CD4-positive, alpha-beta T cell treated with Interleukin-15 for 1 hour (primary cell): ENCODE results near the gene MPPED1.

ENCODE experiments used
- DNase-seq: peaks from one replicate; pipeline ENCODE4 v3.0.0-alpha.2; 2020

The MPPED1 gene

DNA sequence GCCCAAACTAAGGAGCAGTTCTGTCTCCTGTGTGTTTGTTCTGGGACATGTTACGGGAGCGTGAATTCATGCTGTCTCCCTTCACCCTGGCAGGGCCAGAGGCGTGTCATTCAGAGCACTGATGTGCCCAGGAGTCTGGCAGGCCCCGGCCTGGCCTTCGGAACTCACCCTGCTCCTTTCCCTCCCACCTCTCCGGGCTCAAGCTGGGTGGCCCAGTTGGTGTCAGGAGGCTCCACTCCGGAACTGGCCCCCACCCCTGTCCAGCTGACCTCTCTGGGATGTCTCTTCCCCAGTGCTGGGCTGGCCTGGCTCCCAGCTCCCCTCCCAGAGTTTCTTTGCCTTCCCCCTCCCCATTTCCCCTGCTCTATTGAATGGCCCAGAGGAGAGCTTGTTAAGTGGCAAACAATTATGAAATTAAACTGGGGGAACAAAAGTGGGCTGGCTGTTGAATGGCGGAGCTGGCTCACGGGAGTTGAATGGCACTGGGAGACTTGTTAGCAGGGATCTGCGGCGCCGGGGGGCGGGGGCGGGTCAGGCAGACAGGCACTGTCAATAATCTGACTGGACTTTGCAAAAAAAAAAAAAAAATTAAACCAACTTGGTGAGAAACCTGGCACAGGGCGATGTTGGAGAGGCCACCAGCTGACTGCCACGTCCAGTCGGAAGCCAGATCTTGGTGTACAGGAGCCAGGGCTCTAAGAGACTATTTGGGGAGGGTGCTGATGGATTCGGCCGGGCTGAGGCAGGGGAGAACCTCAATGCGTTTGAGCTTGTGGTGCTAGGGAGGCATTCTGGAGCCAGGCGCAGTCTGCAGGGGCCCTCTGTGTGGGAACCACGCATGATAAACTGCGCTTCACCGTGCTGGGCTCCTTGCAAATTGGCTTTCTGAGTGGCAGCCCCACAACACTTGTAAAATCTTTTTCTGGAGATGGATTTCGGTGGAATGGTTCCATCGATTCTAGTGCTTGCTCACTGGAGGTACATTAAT is 1.3 kb downstream of the MPPED1 start:
- no peak for DNase-seq

DNA sequence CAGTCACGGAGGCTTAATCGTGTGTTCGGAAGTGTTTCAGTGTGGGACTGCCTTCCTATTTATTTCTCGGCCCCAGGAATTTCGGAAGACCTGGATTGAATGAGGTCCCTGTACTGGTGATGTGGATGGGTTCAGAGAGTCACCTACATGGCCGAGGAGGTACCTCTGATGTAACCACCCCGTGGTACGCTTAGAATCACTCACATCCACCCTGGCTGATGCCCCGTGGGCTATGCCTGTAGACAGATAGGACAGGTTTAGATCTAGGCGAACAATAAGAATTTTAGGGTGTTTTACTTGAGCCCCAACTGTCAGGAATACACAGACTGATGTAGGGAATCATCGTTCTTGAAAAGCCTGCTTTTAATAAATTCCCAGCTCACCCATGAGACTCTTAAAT is 2.0 kb downstream of the MPPED1 start:
- no peak for DNase-seq

DNA sequence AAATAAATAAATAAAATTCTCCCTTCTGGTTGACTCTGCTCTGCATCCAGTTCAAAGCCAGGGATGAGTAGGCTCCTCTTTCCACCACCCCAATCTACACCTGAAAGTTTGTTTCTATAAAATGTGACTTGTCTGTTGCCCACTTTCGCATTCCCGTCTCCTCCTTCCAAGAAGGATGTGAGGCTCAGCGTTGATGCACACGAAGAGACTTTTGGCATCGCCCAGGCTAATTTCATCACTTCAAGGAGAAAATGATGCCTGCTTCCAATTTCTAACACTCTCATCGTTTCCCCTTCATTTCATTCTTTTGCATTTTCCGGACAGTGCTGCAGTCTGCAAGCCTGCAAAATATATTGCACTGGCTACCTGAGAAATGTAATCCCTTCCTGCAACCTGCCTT is 3.9 kb downstream of the MPPED1 start:
- DNase-seq, result no peak

DNA sequence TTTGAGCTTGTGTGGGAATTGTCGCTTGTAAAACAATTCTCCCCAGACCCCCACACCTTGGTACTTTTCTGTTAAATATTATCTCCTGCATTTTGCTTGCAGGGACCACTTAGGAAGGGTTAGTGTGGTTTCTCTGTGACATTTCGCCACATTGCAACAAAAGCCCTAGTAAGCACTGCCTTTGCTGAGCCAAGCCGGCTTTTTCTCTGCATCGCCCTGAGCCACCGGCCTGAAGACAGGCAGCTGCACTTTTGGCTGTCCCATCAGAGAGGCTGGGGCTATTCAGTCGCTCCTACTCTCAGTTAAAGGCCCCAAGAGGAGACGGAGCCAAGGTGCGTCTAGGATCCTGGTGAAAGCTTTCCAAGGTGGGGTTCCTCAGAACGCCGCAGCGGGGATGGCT is 5.7 kb downstream of the MPPED1 start:
- DNase-seq, result no peak

DNA sequence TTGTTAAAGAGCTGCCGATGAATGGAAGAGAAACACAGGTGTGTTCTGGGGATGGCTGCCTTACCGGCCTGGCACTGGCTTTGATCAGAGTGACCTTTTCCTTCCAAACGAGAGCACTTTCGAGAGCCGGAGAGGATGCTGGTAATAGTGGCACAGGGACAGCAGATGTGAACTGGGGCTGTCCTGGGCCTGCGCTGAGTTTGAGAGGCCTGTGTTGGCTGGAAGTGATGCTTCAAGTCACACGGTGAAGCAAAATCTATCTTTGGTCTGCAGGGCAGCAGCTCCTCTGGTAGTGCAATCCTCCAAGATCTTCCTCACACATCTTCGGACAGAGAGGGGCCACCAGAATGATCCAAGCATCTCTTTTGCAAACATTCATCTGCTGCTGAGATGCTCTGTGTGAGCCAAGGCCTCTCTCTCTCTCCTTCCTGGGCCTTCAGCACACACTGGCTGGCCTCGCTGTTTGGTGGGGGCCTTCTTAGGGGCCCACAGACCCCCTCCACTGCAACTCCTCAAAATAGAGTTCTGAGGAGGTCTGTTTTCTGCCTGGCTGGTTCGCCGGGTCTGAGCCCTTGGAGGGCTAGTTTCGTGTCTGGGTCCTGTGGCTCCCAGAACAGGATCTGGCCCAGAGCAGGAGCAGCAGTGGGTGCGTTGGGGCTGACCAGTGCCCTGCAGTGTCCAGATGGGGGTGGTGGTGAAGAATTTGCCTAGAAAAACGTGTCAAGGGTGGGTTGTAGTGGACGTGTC is 6.4 kb downstream of the MPPED1 start:
- no peak for DNase-seq

DNA sequence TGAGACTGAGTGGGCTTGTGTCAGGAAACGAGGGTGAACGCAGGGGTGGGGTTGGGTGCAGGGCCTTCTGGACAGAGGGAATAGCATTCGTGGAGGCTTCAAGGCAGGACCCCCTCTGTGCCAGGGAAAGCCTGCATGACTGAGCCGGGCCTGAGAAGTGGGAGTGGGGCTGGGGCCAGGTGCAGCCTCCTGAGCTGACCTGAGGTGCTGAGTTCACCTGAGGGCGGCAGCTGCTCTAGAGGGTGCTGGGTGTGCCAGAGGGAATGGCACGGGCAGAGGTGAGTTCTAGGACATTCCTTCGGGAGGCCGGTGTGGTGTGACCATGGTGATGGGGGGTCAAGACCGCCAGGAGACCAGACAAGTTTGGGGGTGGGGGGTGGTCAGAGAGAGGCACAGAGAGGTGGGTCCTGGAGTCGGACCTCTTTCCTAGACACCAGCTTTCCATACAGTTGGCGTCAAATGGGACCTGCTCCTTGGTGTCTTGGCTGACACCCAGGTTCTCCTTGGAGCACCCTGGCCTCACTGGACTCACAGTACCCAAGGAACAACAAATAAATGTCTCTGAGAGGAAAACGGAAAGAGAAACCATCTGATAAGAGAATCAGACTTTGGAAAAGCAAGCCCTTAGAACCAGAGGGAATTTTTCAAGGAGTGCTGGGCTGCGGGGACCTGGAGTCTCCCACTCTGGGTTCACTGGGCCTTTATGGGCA is 7.7 kb downstream of the MPPED1 start:
- no peak for DNase-seq

DNA sequence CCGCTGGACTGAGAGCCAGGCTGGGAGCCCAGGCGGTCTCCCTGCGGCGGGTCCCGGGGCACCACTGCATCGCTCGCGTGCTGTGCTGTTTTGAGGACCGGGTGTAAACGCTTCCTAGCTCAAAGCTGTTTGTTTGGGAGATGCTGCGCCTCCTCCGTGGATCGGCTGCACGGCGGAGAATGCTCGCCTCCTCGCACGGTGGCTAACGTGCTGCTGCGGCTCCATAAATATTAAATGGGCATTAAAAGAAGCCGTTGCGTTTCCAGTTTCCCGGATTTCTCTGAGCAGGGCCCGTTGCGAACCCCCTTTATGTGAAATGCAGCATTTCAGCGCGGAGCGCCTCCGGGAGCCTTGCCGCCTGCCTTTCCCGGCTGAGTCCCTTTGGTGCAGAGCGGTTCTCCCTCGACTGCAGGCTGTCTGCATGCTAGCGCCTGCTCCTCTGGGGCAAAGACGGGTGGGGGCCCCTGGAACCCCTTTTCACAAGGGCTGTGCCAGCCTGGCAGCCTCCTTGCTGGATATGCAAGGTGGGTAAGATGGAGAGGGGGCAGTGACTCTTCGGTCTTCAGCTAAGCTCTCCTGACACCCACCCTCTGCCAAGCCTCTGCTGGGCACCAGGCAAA is 9.3 kb downstream of the MPPED1 start:
- no peak for DNase-seq

DNA sequence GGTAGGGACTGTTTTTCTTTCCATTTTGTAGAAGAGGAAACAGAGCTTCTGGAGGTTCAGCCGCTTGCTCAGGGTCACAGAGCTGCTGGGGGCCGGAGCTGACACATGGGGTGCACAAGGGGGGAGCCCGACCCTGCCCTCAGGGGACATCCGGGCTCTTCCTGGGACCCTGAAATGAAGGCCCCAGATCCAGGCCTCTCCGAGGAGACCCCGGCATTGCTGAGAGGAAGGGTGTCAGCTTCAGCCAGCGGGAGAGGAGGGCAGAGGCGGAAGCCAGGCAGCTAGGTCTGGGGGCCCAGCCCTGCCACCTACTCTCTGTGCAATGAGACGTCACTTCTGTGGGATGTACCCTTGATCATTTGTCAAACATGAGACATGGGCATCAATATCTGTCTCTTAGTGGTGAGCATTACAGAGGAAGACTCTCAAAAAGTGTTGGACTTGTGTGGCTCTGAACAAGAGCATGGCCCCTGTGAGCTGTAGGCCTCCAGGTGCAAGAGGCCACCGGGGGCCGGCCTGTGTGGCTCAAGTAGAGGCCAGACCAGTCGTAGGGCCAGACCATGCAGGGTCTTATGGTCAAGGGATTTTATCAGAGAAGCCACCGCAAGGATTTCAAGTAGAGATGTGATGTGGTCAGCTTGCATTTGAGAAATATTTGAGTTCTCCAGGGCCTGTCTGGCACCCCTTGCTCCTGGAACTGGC is 10.3 kb downstream of the MPPED1 start:
- DNase-seq, result no peak

DNA sequence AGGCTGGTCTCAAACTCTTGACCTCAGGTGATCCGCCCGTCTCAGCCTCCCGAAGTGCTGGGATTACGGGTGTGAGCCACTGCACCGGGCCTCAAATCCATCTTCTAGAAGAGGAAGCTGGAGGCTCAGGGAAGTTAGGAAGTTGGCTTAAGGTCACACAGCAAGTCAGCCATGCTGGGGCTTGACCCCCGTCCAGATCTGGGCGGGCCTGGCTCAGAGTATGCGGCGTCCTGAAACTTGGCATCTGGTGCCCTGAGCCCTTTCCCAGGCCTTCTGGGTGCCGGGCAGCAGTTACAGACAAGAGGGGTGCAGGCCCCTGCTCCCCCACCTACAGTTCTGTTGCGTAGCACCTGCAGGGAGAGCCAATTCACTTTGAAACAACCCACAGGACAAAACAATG is 11.2 kb downstream of the MPPED1 start:
- no peak for DNase-seq

DNA sequence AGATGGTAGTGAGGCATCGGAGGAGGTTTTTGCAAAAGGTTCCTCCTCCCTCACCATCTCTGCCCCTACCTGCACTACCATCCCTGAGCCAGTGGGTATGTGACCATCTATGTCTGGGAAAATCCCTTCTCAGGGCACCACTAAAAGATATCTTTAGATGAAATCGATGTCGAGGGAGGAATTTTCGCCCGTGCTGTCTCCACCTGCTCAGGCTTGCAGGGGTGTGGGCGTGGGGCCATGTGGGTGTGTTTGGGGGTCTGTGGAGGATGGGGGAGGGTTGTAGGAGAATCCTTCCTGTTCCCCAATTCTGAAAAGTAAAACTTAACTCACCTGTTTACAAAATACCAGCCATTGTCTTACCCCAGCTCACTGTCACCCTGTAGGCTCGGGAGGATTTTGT is 12.4 kb downstream of the MPPED1 start:
- no peak for DNase-seq

DNA sequence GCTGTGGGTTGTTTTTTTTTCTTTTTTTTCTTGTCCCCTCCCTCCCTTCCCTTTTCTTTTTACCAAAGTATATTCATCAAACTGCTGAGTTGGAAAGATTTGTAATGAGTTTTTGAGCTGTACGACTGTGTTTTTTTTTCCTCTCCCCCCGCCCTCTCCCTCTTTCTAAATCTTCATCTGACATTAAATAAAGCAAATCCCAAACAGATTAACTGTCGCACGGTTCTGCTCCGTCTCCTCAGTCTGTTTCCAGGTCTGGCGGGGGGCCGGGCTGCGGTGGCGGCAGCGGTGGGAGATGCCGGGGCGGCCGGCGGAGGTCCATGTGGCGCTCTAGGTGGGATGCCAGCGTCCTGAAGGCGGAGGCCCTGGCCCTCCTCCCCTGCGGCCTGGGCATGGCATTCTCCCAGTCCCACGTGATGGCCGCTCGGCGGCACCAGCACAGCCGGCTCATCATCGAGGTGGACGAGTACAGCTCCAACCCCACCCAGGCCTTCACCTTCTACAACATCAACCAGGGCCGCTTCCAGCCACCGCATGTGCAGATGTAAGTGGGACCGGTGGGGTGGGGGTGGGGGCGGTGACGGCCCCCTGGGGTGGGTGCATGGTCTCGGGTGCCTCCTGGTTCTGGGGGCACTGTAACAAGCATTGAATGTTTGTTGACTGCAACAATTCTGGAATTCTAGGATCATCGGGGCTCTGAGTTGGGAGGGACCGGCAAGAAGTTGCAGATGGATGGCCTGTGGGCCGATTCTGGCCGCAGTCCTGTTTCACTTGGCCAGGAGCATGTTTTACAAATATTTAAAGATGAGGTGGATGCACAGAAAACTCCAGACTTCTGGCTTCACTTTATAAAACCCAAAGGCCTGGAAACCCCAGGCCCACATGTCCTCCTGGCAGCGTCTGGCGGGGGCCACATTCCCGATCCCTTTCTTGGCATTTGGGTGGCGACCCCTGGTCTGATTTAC is 13.1 kb downstream of the MPPED1 start:
- DNase-seq, result no peak

DNA sequence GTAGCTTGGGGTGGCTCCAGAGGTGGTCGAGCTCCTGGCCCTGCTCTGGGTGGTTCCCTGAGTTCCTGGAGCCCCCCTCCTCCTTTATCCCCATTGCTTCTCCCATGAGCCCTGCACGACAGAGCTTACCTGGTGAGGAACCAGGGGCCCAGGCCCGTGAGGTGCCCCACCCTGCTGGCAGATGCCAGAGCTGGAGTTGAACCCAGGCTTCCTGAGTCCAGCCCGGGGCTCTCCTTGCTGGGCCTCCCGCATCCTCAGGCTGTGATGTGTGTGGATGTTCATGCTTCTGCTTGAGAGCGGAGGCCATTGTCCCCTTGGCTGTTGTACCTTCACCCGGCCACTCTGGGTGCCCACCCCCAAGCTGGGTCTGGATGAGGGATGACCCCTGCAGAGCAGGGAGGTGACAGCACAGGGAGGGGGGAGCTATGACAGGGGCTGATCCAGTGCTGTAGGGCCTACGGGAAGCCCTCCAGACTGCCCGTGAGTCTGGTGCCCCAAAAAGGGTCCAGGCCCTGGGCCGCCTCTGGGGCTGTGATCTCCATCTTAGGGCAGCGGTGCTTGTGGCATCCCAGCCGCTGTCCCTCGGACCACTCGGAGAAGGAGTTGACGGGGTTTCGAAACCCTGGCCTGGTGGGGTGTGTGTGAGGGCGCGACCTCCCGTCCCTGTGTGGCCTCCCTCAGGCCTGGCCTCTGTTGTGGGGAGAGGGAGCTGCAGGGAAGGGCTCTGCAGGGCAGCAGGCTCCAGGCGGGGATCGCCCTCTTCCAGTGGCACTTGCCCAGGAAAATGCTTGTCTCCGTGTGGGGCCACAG is 14.4 kb downstream of the MPPED1 start:
- no peak for DNase-seq

DNA sequence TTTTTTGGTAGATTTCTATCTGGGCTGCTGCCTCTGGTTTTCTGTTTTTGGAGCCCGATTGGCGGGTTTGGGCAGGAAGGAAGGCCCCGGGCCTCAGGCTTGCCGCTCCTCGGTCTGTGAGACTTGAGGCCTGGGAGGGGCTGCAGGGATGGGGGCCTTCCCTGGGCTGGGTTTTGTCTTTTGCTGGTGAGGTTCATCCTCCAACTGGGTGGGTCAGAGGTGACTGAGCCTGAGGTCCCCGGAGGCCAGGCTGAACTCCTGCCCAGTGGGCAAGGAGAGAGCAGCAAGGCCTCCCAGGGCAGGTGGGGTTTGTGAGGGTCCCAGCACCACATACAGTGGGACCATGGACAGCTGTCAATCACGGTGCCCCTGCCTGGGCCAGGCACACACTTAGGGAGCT is 15.0 kb downstream of the MPPED1 start:
- DNase-seq, result no peak

DNA sequence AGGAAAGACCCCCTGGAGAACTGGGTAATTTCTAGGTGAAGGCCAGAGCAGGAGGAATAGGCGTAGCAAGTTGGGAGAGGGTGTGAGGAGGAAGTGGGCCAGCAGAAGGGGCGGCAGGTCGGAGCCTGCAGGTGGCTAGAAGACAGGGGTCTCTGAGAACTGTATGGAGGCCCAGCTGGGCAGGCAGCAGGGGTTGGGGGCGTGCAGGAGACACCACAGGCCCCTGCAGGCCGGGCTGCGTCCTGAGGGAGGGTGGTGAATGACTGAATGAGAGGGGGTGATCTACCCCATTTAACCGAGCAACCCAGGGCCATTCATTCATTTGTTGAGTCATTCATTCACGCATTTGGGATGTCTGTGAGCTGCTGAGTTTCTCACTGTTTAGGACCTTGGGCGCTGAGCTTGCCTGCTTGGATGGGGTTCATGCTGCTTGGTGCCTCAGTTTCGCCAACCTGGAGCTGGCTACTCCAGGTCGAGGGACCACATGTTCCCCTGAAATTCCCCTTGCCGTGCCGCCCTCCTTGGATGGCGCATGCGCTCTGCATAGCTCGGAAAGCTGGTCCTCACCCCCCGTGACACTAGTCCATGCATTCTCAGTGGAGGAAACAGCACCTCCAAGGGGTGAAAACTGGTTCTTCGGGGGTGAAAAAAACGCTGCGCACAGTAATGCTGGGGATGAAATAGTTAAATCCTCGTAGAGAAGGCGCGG is 15.6 kb downstream of the MPPED1 start:
- no peak for DNase-seq

DNA sequence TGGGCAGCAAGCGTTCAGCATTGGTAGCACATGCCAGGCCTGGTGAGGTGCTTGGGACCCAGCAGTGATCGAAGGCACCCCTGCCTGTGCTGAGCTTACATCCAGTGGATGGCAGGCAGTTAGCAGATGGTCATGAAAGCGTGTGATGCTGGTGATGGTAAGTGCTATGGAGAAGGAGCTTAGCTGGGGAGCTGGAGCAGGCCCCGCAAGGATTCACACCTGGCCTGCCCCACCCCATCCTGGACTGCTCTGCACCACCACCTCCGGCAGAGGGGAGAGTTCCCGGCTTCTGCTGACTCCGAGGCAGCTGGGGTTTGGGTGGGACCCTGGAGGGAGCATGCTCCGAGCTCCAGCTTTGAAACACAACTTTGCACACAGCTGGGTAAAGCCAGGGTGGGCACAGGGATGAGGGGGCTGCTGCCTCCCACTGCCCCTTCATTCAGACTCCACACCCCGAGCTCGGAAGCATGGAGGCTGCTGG is 16.2 kb downstream of the MPPED1 start:
- no peak for DNase-seq

DNA sequence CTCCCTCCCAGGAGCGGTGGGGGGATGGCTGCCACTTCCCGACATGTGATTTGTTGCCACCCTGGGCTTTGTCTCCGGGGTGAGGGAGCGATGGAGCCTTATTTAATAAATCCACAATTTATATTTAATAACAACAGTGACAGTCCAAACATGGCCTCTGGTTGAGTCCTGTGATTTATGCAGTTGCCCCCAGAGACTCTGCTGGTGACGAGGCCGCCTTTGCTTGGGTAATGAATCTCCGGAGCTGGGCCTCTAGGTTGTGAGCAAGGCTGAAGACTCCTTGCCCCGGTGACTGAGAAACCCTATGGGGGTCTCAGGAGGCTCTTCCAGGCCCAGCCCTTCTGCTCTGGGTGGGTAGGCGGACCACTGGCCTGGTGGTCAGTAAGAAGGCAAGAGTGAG is 16.7 kb downstream of the MPPED1 start:
- DNase-seq, result no peak

DNA sequence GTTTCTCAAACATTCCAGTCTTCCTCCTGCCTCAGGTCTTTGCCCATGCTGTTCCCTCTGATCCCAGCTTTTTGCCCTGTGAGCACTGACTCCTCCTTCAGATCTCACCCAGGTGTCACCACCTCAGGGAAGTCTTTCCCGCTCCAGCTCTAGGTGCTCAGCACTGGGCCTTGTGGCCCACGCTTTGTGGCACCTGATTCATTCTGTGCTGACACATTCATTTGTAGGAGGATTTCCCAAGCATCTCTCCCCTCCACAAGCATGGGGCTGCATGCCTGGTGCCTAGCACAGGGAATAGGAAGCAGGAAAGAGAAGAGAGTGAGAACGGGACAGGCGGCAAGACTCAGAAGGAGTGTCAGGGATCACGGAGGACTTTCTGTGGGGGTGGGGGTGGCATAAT is 17.6 kb downstream of the MPPED1 start:
- no peak for DNase-seq

DNA sequence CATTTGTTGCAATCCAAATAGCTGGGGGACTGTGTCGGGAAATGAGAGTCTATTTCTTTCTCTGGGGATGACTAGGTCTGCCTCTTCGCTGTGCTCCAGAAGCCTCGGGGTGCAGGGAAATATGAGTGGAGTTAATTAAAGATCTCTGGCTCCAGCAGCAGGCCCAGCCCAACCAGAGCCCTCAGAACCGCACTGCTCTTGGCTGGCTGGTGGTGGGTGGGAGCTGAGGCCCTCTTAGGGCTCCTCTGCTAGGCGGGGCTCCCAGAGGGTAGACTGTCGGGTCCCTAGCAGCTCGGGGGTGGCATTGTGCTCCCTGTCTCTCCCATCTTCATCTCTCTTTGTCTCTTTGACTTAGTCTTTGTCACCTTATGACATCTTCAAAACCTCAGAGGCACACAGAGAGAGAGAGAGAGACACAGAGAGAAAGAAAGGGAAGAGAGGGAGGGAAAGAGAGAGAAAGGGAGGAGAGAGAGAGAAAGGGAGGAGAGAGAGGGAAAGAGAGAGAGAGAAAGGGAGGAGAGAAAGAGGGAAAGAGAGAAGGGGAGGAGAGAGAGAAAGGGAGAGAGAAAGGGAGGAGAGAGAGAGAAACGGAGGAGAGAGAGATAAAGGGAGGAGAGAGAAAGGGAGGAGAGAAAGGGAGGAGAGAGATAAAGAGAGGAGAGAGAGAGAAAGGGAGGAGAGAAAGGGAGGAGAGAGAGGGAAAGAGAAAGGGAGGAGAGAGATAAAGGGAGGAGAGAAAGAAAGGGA is 20.2 kb downstream of the MPPED1 start:
- no peak for DNase-seq
